BLaER1 (cell line): ENCODE measurements around the gene SRP14.
A peak's percentile ranks its signal among the peaks of the same experiment; 100 is the strongest.
"Not testable (repeated sequence)": the region's sequence is repeated elsewhere in the genome, so short reads cannot be mapped to it uniquely, and the experiment has no call there.

Experiments used
- H3K27ac ChIP-seq: shearing (Covaris generic); formaldehyde crosslinking; 2 replicates; pipeline ENCODE4 v1.8.1; 2022
- H3K27me3 ChIP-seq: shearing (Covaris generic); formaldehyde crosslinking; 2 replicates; pipeline ENCODE4 v1.8.1; 2022
- H3K36me3 ChIP-seq: shearing (Covaris generic); formaldehyde crosslinking; 2 replicates; pipeline ENCODE4 v1.8.1; 2022
- H3K4me1 ChIP-seq: shearing (Covaris generic); formaldehyde crosslinking; 2 replicates; pipeline ENCODE4 v1.8.1; 2022
- H3K4me2 ChIP-seq: shearing (Covaris generic); formaldehyde crosslinking; 2 replicates; pipeline ENCODE4 v1.8.1; 2022
- H3K4me3 ChIP-seq: shearing (Covaris generic); formaldehyde crosslinking; 2 replicates; pipeline ENCODE4 v1.8.1; 2022
- H3K9ac ChIP-seq: shearing (Covaris generic); formaldehyde crosslinking; 2 replicates; pipeline ENCODE4 v1.8.1; 2022
- H3K9me3 ChIP-seq: shearing (Covaris generic); formaldehyde crosslinking; 2 replicates; pipeline ENCODE4 v1.8.1; 2022
- H4K20me1 ChIP-seq: shearing (Covaris generic); formaldehyde crosslinking; 2 replicates; pipeline ENCODE4 v1.8.1; 2022
- Cebpa-rat ChIP-seq: shearing (Covaris generic); IDR thresholded peaks from 2 replicates; pipeline ENCODE4 v1.8.1; 2022

SRP14 gene

GRCh38 chr15:40044717-40045571 is 6.0 kb upstream of the SRP14 start:
- H3K9me3 ChIP-seq = no peaks in the 10 kb centered on the region
- peaks cover 62% of the 10 kb centered on the region for H3K4me1 ChIP-seq
- peak overlapping the region; percentile 22; the same call in 1 of the 2 replicates for H3K4me3 ChIP-seq
- no peaks in the 10 kb centered on the region for H3K27me3 ChIP-seq
- TF ChIP-seq Cebpa-rat = no peak
- H3K4me2 ChIP-seq = peak overlapping the region; percentile 69
- H4K20me1 ChIP-seq = no peaks in the 10 kb centered on the region
- H3K36me3 ChIP-seq = no peaks in the 10 kb centered on the region
- H3K9ac ChIP-seq = peak overlapping the region; percentile 34; the same call in 1 of the 2 replicates
- no peak overlapping the region for H3K27ac ChIP-seq

DNA sequence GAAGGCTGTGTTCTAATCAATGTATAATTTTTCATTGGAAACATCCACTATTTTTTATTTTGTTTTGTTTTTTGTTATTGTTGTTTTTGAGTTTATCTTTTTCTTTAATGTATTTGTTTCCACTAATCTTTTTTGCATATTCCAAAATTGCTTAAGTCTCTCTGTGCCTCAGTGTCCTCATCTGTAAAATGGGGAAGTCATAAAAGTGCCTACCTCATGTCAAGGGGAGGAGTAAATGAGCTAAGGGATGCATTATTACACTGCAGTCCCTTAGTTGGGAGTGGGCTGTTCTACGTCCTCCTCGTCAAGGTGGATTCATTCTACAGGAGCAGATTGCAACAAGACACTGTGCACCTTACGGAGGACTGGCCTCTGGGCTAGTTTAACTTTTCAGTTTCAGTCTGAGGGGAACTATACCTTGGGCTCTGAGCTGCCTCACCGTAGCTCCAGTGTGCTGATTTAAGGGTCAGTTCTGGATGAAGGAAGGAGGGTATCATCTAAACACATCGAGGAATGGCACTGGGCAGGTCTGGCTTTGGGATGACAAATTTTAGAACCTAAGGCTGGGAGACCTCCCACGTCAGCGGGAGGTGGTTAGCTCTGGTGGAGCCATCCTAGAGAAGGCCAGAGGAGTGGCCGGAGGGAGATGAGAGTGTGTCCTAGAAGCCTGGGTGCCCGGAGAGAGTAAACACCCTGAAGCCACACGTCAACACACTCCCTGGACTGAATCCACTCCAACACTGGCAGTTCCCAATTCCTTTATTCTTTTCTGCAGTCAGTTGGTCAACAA is 5.1 kb upstream of the SRP14 start:
- Histone ChIP-seq H3K36me3 (no peaks in the 10 kb centered on the region), H3K9me3 (no peaks in the 10 kb centered on the region), H3K4me3 (no peak overlapping the region), H4K20me1 (no peaks in the 10 kb centered on the region), H3K4me2 (no peak overlapping the region), H3K27me3 (no peaks in the 10 kb centered on the region), H3K4me1 (peaks cover 59% of the 10 kb centered on the region), H3K27ac (no peak overlapping the region), H3K9ac (no peak overlapping the region)
- TF ChIP-seq Cebpa-rat = no peak

DNA sequence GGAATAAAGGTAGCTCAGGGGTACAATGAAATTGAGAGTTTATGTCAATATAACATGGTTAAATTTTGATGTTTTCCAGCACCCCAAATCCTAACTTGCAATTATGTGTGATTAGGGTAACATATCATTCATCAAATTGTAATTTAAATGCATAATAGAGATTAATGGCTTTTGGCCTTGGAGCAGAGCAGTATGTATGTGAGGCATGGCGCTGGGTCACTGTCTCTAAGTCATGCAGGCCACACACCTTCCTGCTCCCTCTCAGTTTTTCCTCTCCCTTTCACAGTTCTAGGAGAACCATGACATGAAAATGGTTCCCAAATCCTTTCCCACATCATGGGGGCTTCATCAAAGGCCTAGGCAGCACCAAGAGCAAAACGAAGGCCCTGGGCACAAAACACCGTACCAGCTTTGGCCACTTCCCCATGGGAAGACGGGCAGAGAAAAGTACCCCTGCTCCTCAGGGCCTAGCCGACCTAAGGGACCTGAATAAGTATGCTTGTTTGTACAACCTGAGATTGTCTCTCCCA is 3.9 kb upstream of the SRP14 start:
- Histone ChIP-seq H4K20me1 (peaks cover 8% of the 10 kb centered on the region; the same call in 1 of the 2 replicates), H3K4me1 (peaks cover 48% of the 10 kb centered on the region), H3K27me3 (no peaks in the 10 kb centered on the region), H3K9me3 (no peaks in the 10 kb centered on the region), H3K27ac (no peak overlapping the region), H3K9ac (no peak overlapping the region), H3K4me2 (no peak overlapping the region), H3K36me3 (no peaks in the 10 kb centered on the region), H3K4me3 (no peak overlapping the region)
- no peak for TF ChIP-seq Cebpa-rat

DNA sequence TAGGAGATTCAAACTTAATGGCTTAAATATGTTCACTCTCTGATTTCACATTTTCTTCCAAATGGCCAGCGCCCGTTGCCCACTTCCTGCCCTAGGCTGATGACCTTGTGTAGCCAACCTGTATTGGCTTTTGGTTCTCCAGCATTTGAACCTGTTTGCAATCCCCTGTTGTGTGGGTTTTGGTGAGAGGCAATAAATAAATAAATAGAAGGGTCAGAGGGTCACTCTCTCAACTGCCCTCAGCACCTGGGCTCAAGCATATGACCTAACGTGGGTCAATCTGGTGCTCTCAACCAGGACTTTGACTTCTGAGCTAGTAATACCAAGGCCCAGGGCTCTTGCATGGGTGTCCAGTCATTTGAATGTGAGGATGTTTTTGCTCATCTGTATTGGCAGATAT is 1.8 kb upstream of the SRP14 start:
- no peak for TF ChIP-seq Cebpa-rat
- H3K9me3 ChIP-seq = no peaks in the 10 kb centered on the region
- peaks cover 13% of the 10 kb centered on the region for H3K36me3 ChIP-seq
- no peaks in the 10 kb centered on the region for H3K27me3 ChIP-seq
- H3K27ac ChIP-seq = 0 out of 2 replicates have a peak overlapping the region, but pooled peaks have one; percentile 7
- peaks cover 42% of the 10 kb centered on the region for H3K4me1 ChIP-seq
- H3K4me3 ChIP-seq = no peak overlapping the region
- peaks cover 18% of the 10 kb centered on the region; the same call in 1 of the 2 replicates for H4K20me1 ChIP-seq
- H3K4me2 ChIP-seq = peak overlapping the region; percentile 75; the same call in 1 of the 2 replicates
- H3K9ac ChIP-seq = 0 out of 2 replicates have a peak overlapping the region, but pooled peaks have one; percentile 8

GRCh38 chr15:40040293-40040635 is 1.3 kb upstream of the SRP14 start:
- no peak for TF ChIP-seq Cebpa-rat
- Histone ChIP-seq H3K9me3 (no peaks in the 10 kb centered on the region), H3K27ac (0 out of 2 replicates have a peak overlapping the region, but pooled peaks have one; percentile 7), H3K27me3 (no peaks in the 10 kb centered on the region), H3K4me3 (peak overlapping the region; percentile 99; the same call in 1 of the 2 replicates), H4K20me1 (peaks cover 20% of the 10 kb centered on the region; the same call in 1 of the 2 replicates), H3K4me1 (peaks cover 37% of the 10 kb centered on the region), H3K4me2 (peak overlapping the region; percentile 75), H3K9ac (0 out of 2 replicates have a peak overlapping the region, but pooled peaks have one; percentile 8), H3K36me3 (peaks cover 18% of the 10 kb centered on the region)

DNA sequence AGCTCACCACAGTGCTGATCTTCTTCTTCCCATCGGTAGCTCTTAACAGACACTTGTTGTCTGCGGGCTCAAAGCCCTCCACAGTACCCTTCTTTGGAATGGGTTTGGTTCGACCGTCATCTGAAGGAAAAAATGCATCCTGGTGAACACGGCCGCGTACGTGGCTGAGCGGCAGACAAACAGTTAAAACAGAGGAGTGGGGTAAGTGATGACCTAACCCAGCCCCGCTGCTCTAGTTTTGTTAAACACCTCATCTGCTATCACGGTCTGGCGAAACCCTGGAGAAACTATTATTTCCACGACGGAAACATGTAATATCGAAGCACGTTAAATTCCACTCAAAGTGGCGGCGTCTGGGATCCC is 725 bp downstream of the SRP14 start:
- peaks cover 29% of the 10 kb centered on the region for H3K4me1 ChIP-seq
- peak overlapping the region; percentile 95 for H3K27ac ChIP-seq
- H4K20me1 ChIP-seq = peaks cover 29% of the 10 kb centered on the region; the same call in 1 of the 2 replicates
- H3K4me3 ChIP-seq = peak overlapping the region; percentile 99
- peaks cover 38% of the 10 kb centered on the region for H3K36me3 ChIP-seq
- peak overlapping the region; percentile 82 for H3K4me2 ChIP-seq
- H3K9me3 ChIP-seq = no peaks in the 10 kb centered on the region
- no peaks in the 10 kb centered on the region for H3K27me3 ChIP-seq
- TF ChIP-seq Cebpa-rat = no peak
- H3K9ac ChIP-seq = peak overlapping the region; percentile 99

- no peak for TF ChIP-seq Cebpa-rat
- Histone ChIP-seq H3K36me3 (peaks cover 43% of the 10 kb centered on the region), H3K4me2 (peak overlapping the region; percentile 82), H3K27ac (peak overlapping the region; percentile 95; the same call in 1 of the 2 replicates), H4K20me1 (peaks cover 29% of the 10 kb centered on the region; the same call in 1 of the 2 replicates), H3K9me3 (no peaks in the 10 kb centered on the region), H3K27me3 (no peaks in the 10 kb centered on the region), H3K9ac (peak overlapping the region; percentile 99), H3K4me3 (peak overlapping the region; percentile 99), H3K4me1 (peaks cover 29% of the 10 kb centered on the region)
Observed at GRCh38 chr15:40037721-40038120, 1.3 kb downstream of the SRP14 start.

DNA sequence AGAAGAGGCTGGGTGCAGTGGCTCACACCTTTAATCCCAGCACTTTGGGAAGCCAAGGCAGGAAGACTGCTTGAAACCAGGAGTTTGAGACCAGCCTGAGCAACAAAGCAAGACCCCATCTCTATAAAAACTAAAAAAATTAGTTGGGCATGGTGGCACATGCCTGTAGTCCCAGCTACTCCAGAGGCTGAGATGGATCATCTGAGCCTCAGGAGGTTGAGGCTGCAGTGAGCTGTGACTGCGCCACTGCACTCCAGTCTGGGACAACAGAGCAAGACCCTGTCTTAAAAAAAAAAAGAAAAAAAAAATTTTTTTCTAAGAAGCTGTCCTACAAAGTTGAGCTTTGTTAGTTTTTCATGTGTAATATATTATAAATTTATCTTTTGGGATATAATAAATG is 3.8 kb downstream of the SRP14 start:
- Histone ChIP-seq H3K4me1 (peaks cover 22% of the 10 kb centered on the region), H3K36me3 (peaks cover 68% of the 10 kb centered on the region), H4K20me1 (peaks cover 29% of the 10 kb centered on the region; the same call in 1 of the 2 replicates)
- H3K9ac ChIP-seq, H3K4me3 ChIP-seq, H3K4me2 ChIP-seq, H3K9me3 ChIP-seq, H3K27me3 ChIP-seq, H3K27ac ChIP-seq: not testable (repeated sequence)

DNA sequence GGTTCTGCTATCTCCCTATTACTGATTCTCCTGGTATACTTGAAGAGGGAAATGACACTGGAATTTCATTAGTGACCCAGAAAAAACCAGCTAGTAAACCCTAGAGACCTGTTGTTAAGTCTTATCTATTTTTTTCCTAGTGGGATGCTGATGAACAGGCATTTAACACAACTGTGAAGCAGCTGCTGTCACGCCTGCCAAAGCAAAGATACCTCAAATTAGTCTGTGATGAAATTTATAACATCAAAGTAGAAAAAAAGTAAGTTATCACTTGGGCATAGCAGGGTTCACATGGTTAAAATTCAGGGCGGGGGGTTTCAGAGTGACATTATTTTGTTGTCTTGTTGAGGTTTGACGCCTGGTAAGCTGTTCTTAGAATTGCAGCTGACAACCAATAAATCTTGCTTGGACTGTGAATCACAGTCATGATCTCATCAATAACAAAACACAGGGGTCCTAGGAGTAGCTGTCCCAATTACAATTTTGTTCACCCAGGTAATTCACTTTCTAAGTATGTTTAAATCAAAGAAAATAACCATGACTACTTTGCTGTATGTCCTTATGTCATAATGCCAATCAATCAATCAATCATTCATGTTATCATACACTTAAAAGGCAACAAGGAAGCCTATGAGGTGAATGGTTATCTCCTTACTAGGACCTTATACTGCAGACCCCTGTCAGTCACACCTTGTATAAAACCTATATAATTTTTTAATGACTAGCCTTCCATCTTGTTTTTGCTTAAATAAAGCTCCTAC is 4.6 kb downstream of the SRP14 start:
- Histone ChIP-seq H3K4me2 (no peak overlapping the region), H3K4me3 (no peak overlapping the region), H3K9me3 (no peaks in the 10 kb centered on the region), H3K4me1 (peaks cover 14% of the 10 kb centered on the region), H4K20me1 (peaks cover 29% of the 10 kb centered on the region; the same call in 1 of the 2 replicates), H3K9ac (no peak overlapping the region), H3K36me3 (peaks cover 76% of the 10 kb centered on the region), H3K27ac (no peak overlapping the region), H3K27me3 (no peaks in the 10 kb centered on the region)
- TF ChIP-seq Cebpa-rat = no peak
